ENCODE data around the gene MRPS7. TPM values are rescaled to one million over a fixed set of nuclear protein-coding genes. Genes with fewer than 3 reads are reported as not detected.
A peak's percentile ranks its signal among the peaks of the same experiment; 100 is the strongest.

The MRPS7 gene
- total RNA-seq, 1 donor from 2014 or later, result 55.0 TPM

- no peaks in the 10 kb centered on the region for H3K9me3 Mint-ChIP-seq (ENCODE audit: unreplicated experiment)
- FAIRE-seq, result no peak
- Histone ChIP-seq H3K27me3 (ENCODE audit: insufficient read depth, low read length) (no peaks in the 10 kb centered on the region), H3K4me3 (ENCODE audit: insufficient read depth, low read depth, low read length) (no peak overlapping the region), H3K4me1 (ENCODE audit: insufficient read depth, low read length) (peaks cover 22% of the 10 kb centered on the region), H3K36me3 (ENCODE audit: insufficient read depth, low read length) (peaks cover 23% of the 10 kb centered on the region), H3K9me3 (ENCODE audit: insufficient read depth, low read depth, low read length) (no peaks in the 10 kb centered on the region), H2AFZ (ENCODE audit: low read depth, low read length) (no peak overlapping the region), H3K27ac (ENCODE audit: low read depth, low read length) (no peak overlapping the region), H4K20me1 (ENCODE audit: insufficient read depth, low read length) (peaks cover 18% of the 10 kb centered on the region), H3K4me2 (ENCODE audit: low read length) (no peak overlapping the region), H3K9ac (ENCODE audit: low read length) (no peak overlapping the region), H3K79me2 (ENCODE audit: insufficient read depth, low read length) (peaks cover 15% of the 10 kb centered on the region)
- H3K4me3 Mint-ChIP-seq (ENCODE audit: unreplicated experiment), result no peak overlapping the region
- TF ChIP-seq EZH2 (IDR thresholded peaks at IDR 0.05; ENCODE audit: insufficient read depth, low read length), result no peak
- TF ChIP-seq, protein P1, sequence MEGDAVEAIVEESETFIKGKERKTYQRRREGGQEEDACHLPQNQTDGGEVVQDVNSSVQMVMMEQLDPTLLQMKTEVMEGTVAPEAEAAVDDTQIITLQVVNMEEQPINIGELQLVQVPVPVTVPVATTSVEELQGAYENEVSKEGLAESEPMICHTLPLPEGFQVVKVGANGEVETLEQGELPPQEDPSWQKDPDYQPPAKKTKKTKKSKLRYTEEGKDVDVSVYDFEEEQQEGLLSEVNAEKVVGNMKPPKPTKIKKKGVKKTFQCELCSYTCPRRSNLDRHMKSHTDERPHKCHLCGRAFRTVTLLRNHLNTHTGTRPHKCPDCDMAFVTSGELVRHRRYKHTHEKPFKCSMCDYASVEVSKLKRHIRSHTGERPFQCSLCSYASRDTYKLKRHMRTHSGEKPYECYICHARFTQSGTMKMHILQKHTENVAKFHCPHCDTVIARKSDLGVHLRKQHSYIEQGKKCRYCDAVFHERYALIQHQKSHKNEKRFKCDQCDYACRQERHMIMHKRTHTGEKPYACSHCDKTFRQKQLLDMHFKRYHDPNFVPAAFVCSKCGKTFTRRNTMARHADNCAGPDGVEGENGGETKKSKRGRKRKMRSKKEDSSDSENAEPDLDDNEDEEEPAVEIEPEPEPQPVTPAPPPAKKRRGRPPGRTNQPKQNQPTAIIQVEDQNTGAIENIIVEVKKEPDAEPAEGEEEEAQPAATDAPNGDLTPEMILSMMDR (IDR thresholded peaks at IDR 0.05; ENCODE audit: insufficient read depth, low read depth, low read length), result no peak
- peaks cover 7% of the 10 kb centered on the region for H3K4me1 Mint-ChIP-seq (ENCODE audit: low read depth, unreplicated experiment)
- no peak for DNase-seq (ENCODE audit: low read depth)
- no peak overlapping the region for H3K27ac Mint-ChIP-seq (ENCODE audit: unreplicated experiment)
- peaks cover 5% of the 10 kb centered on the region for H3K36me3 Mint-ChIP-seq (ENCODE audit: low read depth, unreplicated experiment)
- no peaks in the 10 kb centered on the region for H3K27me3 Mint-ChIP-seq (ENCODE audit: low read depth, unreplicated experiment)
Observed at GRCh38 chr17:75267411-75268232, 5.9 kb downstream of the MRPS7 start.

GRCh38 chr17:75269844-75270217, 8.2 kb downstream of the MRPS7 start:
- no peak overlapping the region for H3K27ac Mint-ChIP-seq (ENCODE audit: unreplicated experiment)

More at GRCh38 chr17:75269844-75270217, 8.2 kb downstream of the MRPS7 start:
- H3K9me3 Mint-ChIP-seq (ENCODE audit: unreplicated experiment), result no peaks in the 10 kb centered on the region
- FAIRE-seq, result no peak
- Histone ChIP-seq H3K9ac (ENCODE audit: low read length) (peak overlapping the region; percentile 92), H3K36me3 (ENCODE audit: insufficient read depth, low read length) (peaks cover 9% of the 10 kb centered on the region), H2AFZ (ENCODE audit: low read depth, low read length) (peak overlapping the region; percentile 80), H3K9me3 (ENCODE audit: insufficient read depth, low read depth, low read length) (no peaks in the 10 kb centered on the region), H3K79me2 (ENCODE audit: insufficient read depth, low read length) (no peaks in the 10 kb centered on the region), H3K4me2 (ENCODE audit: low read length) (peak overlapping the region; percentile 93), H3K27ac (ENCODE audit: low read depth, low read length) (no peak overlapping the region), H3K4me1 (ENCODE audit: insufficient read depth, low read length) (peaks cover 35% of the 10 kb centered on the region), H3K4me3 (ENCODE audit: insufficient read depth, low read depth, low read length) (peak overlapping the region; percentile 72), H4K20me1 (ENCODE audit: insufficient read depth, low read length) (peaks cover 23% of the 10 kb centered on the region), H3K27me3 (ENCODE audit: insufficient read depth, low read length) (no peaks in the 10 kb centered on the region)
- no peaks in the 10 kb centered on the region for H3K27me3 Mint-ChIP-seq (ENCODE audit: low read depth, unreplicated experiment)
- DNase-seq (ENCODE audit: low read depth), result no peak
- peaks cover 5% of the 10 kb centered on the region for H3K36me3 Mint-ChIP-seq (ENCODE audit: low read depth, unreplicated experiment)
- peak overlapping the region; percentile 81 for H3K4me3 Mint-ChIP-seq (ENCODE audit: unreplicated experiment)
- TF ChIP-seq, protein P1 (IDR thresholded peaks at IDR 0.05; ENCODE audit: insufficient read depth, low read depth, low read length), result no peak
- no peak for TF ChIP-seq EZH2 (IDR thresholded peaks at IDR 0.05; ENCODE audit: insufficient read depth, low read length)
- H3K4me1 Mint-ChIP-seq (ENCODE audit: low read depth, unreplicated experiment), result peaks cover 5% of the 10 kb centered on the region
